WTC11 (cell line): Measurements from ENCODE around the gene SWI5. TPM values are rescaled to one million over a fixed set of nuclear protein-coding genes. Genes with fewer than 3 reads are reported as not detected.

Source experiments
- ATAC-seq: fragments of 200-7000 bp; cut with Tn5 transposase; 2 replicates; pipeline ENCODE4 v1.10.0; 2021; ENCODE audit warnings: mild to moderate bottlenecking, moderate library complexity
- CTCF ChIA-PET: fragments of 300-600 bp; sonication (Branson Sonifier 250); formaldehyde crosslinking; loops from one replicate; lab custom pipeline; 2021; ENCODE audit warnings: antibody characterized with exemption; lab: Charles Lee
- POLR2A ChIA-PET: fragments of 350-600 bp; sonication (Branson Sonifier 250); formaldehyde crosslinking; loops from one replicate; lab custom pipeline; 2021; ENCODE audit warnings: antibody characterized with exemption; lab: Charles Lee
- DNase-seq: peaks from one replicate; pipeline ENCODE4 v3.0.0; 2021; ENCODE audit warnings: low spot score
- H3K27ac Mint-ChIP-seq: 2 replicates; pipeline ENCODE4 v1.8.0; 2021; ENCODE audit warnings: mixed read lengths
- H3K27me3 Mint-ChIP-seq: 2 replicates; pipeline ENCODE4 v1.8.0; 2021; ENCODE audit warnings: low read depth, mild to moderate bottlenecking, moderate library complexity, mixed read lengths
- H3K36me3 Mint-ChIP-seq: 2 replicates; pipeline ENCODE4 v1.8.0; 2021; ENCODE audit warnings: mixed read lengths
- H3K4me1 Mint-ChIP-seq: 2 replicates; pipeline ENCODE4 v1.8.0; 2022; ENCODE audit warnings: mixed read lengths
- H3K4me3 Mint-ChIP-seq: 2 replicates; pipeline ENCODE4 v1.8.0; 2021; ENCODE audit warnings: mild to moderate bottlenecking, moderate library complexity, mixed read lengths
- H3K9me3 Mint-ChIP-seq: 2 replicates; pipeline ENCODE4 v1.8.0; 2021; ENCODE audit warnings: mixed read lengths
- ATF1 ChIP-seq: sonication (generic); formaldehyde crosslinking; IDR thresholded peaks from 2 replicates; pipeline ENCODE4 v1.8.1; 2023; ENCODE audit warnings: mild to moderate bottlenecking, moderate library complexity, missing genetic modification reagents
- CBFB ChIP-seq: sonication (generic); formaldehyde crosslinking; IDR thresholded peaks from 2 replicates; pipeline ENCODE4 v1.8.1; 2022; ENCODE audit warnings: mild to moderate bottlenecking, low read depth, missing genetic modification reagents
- EMX1 ChIP-seq: fragments of 250-450 bp; sonication (Bioruptor Pico); IDR thresholded peaks from 2 replicates; pipeline ENCODE4 v1.8.0; 2021; ENCODE audit warnings: mild to moderate bottlenecking
- FOXK1 ChIP-seq: sonication (generic); formaldehyde crosslinking; IDR thresholded peaks from 2 replicates; pipeline ENCODE4 v1.8.0; 2022; ENCODE audit warnings: mild to moderate bottlenecking, moderate library complexity, missing genetic modification reagents
- GRHL2 ChIP-seq: fragments of 250-450 bp; sonication (Bioruptor Pico); IDR thresholded peaks from 2 replicates; pipeline ENCODE4 v1.8.0; 2022; ENCODE audit warnings: mild to moderate bottlenecking, moderate library complexity; ENCODE audit not compliant: insufficient replicate concordance, severe bottlenecking
- JUN ChIP-seq: sonication (generic); formaldehyde crosslinking; IDR thresholded peaks from 2 replicates; pipeline ENCODE4 v1.8.0; 2023; ENCODE audit warnings: mild to moderate bottlenecking, missing genetic modification reagents
- OVOL2 ChIP-seq: fragments of 250-450 bp; sonication (Bioruptor Pico); IDR thresholded peaks from 2 replicates; pipeline ENCODE4 v1.9.0; 2021; ENCODE audit warnings: mild to moderate bottlenecking, borderline replicate concordance
- RORB ChIP-seq: fragments of 250-450 bp; sonication (Bioruptor Pico); IDR thresholded peaks from 2 replicates; pipeline ENCODE4 v1.9.0; 2021; ENCODE audit warnings: mild to moderate bottlenecking
- SP1 ChIP-seq: sonication (generic); formaldehyde crosslinking; conservative IDR thresholded peaks from 2 replicates; pipeline ENCODE4 v1.8.1; 2022; ENCODE audit warnings: missing genetic modification reagents
- TEAD4 ChIP-seq: sonication (generic); formaldehyde crosslinking; IDR thresholded peaks from 2 replicates; pipeline ENCODE4 v1.8.0; 2022; ENCODE audit warnings: mild to moderate bottlenecking, missing genetic modification reagents
- ZNF317 ChIP-seq: sonication (generic); formaldehyde crosslinking; IDR thresholded peaks from 2 replicates; pipeline ENCODE4 v1.8.1; 2023; ENCODE audit warnings: low read depth, mild to moderate bottlenecking, moderate library complexity, missing genetic modification reagents, borderline replicate concordance
- ZNF416 ChIP-seq: fragments of 250-450 bp; sonication (Bioruptor Pico); IDR thresholded peaks from 2 replicates; pipeline ENCODE4 v1.9.0; 2021; ENCODE audit warnings: mild to moderate bottlenecking, inconsistent platforms
- ZNF423 ChIP-seq: fragments of 250-450 bp; sonication (Bioruptor Pico); IDR thresholded peaks from 2 replicates; pipeline ENCODE4 v2.1.2; 2022; ENCODE audit warnings: mild to moderate bottlenecking, moderate library complexity
- ZNF671 ChIP-seq: fragments of 250-450 bp; sonication (Bioruptor Pico); IDR thresholded peaks from 2 replicates; pipeline ENCODE4 v1.8.0; 2021; ENCODE audit warnings: mild to moderate bottlenecking
- total RNA-seq: library from RNA; stranded (reverse); gene quantifications from 3 replicates; pipeline ENCODE4 v1.2.3, GENCODE V29; 2021
- TF ChIP-seq, protein P1 (sequence below): fragments of 200-600 bp; IDR thresholded peaks from 2 replicates; pipeline ENCODE4 v1.8.0; 2022; ENCODE audit warnings: antibody characterized with exemption
- TF ChIP-seq, protein P2 (sequence below): sonication (generic); formaldehyde crosslinking; IDR thresholded peaks from 2 replicates; pipeline ENCODE4 v1.8.0; 2023; ENCODE audit warnings: missing genetic modification reagents, mild to moderate bottlenecking, borderline replicate concordance
- TF ChIP-seq, protein P3 (sequence below): sonication (generic); formaldehyde crosslinking; IDR thresholded peaks from 2 replicates; pipeline ENCODE4 v1.8.0; 2022; ENCODE audit warnings: mild to moderate bottlenecking, missing genetic modification reagents
- TF ChIP-seq, protein P4 (sequence below): sonication (generic); formaldehyde crosslinking; IDR thresholded peaks from 2 replicates; pipeline ENCODE4 v1.8.0; 2022; ENCODE audit warnings: mild to moderate bottlenecking, missing genetic modification reagents
- TF ChIP-seq, protein P5 (sequence below): sonication (generic); formaldehyde crosslinking; IDR thresholded peaks from 2 replicates; pipeline ENCODE4 v1.8.1; 2023; ENCODE audit warnings: mild to moderate bottlenecking, missing genetic modification reagents

Gene SWI5
- total RNA-seq, 1 experiment from 2014 or later = 26.2 TPM

DNA sequence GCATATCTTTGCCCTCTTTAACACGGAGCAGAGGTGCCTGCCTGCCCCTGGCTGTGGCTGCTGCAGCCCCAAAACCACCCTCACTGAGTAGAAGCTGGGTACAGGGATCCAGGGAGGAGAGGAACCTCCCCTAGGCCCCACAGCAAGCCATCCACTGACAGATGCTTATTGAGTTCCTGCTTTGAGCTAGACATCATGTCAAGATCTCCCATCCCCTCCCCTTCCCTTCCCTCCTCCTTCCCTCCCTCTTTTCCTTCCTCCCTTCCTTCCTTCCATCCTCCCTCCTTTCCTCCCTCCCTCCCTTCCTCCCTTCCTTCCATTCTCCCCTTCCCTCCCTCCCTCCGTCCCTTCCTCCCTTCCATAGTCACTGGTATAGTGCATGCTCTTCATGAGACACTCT is 29.6 kb upstream of the SWI5 start:
- peaks cover 9% of the 10 kb centered on the region for H3K27me3 Mint-ChIP-seq
- CTCF ChIA-PET = interaction anchor here (2.3 kb wide), 1 partner anchor 9 kb away, joined by 17 read pairs; no protein-coding TSS in a partner anchor
- no peaks in the 10 kb centered on the region for H3K9me3 Mint-ChIP-seq
- H3K4me3 Mint-ChIP-seq = no peak overlapping the region
- peaks cover 4% of the 10 kb centered on the region for H3K36me3 Mint-ChIP-seq
- peaks cover 25% of the 10 kb centered on the region for H3K4me1 Mint-ChIP-seq
- no peak for DNase-seq
- TF ChIP-seq GRHL2 (no peak), ZNF671 (CRISPR knock-in tag) (no peak), CBFB (CRISPR knock-in tag) (no peak), RORB (no peak), ZNF423 (CRISPR knock-in tag) (no peak), FOXK1 (no peak), ATF1 (no peak), ZNF416 (CRISPR knock-in tag) (no peak), SP1 (CRISPR knock-in tag) (no peak), TEAD4 (CRISPR knock-in tag) (no peak)
- TF ChIP-seq, protein P1, sequence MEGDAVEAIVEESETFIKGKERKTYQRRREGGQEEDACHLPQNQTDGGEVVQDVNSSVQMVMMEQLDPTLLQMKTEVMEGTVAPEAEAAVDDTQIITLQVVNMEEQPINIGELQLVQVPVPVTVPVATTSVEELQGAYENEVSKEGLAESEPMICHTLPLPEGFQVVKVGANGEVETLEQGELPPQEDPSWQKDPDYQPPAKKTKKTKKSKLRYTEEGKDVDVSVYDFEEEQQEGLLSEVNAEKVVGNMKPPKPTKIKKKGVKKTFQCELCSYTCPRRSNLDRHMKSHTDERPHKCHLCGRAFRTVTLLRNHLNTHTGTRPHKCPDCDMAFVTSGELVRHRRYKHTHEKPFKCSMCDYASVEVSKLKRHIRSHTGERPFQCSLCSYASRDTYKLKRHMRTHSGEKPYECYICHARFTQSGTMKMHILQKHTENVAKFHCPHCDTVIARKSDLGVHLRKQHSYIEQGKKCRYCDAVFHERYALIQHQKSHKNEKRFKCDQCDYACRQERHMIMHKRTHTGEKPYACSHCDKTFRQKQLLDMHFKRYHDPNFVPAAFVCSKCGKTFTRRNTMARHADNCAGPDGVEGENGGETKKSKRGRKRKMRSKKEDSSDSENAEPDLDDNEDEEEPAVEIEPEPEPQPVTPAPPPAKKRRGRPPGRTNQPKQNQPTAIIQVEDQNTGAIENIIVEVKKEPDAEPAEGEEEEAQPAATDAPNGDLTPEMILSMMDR = no peak
- TF ChIP-seq, protein P2, sequence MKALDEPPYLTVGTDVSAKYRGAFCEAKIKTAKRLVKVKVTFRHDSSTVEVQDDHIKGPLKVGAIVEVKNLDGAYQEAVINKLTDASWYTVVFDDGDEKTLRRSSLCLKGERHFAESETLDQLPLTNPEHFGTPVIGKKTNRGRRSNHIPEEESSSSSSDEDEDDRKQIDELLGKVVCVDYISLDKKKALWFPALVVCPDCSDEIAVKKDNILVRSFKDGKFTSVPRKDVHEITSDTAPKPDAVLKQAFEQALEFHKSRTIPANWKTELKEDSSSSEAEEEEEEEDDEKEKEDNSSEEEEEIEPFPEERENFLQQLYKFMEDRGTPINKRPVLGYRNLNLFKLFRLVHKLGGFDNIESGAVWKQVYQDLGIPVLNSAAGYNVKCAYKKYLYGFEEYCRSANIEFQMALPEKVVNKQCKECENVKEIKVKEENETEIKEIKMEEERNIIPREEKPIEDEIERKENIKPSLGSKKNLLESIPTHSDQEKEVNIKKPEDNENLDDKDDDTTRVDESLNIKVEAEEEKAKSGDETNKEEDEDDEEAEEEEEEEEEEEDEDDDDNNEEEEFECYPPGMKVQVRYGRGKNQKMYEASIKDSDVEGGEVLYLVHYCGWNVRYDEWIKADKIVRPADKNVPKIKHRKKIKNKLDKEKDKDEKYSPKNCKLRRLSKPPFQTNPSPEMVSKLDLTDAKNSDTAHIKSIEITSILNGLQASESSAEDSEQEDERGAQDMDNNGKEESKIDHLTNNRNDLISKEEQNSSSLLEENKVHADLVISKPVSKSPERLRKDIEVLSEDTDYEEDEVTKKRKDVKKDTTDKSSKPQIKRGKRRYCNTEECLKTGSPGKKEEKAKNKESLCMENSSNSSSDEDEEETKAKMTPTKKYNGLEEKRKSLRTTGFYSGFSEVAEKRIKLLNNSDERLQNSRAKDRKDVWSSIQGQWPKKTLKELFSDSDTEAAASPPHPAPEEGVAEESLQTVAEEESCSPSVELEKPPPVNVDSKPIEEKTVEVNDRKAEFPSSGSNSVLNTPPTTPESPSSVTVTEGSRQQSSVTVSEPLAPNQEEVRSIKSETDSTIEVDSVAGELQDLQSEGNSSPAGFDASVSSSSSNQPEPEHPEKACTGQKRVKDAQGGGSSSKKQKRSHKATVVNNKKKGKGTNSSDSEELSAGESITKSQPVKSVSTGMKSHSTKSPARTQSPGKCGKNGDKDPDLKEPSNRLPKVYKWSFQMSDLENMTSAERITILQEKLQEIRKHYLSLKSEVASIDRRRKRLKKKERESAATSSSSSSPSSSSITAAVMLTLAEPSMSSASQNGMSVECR (CRISPR knock-in tag) = no peak
- TF ChIP-seq, protein P3, sequence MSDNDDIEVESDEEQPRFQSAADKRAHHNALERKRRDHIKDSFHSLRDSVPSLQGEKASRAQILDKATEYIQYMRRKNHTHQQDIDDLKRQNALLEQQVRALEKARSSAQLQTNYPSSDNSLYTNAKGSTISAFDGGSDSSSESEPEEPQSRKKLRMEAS (CRISPR knock-in tag) = no peak
- TF ChIP-seq, protein P4, sequence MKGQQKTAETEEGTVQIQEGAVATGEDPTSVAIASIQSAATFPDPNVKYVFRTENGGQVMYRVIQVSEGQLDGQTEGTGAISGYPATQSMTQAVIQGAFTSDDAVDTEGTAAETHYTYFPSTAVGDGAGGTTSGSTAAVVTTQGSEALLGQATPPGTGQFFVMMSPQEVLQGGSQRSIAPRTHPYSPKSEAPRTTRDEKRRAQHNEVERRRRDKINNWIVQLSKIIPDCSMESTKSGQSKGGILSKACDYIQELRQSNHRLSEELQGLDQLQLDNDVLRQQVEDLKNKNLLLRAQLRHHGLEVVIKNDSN (CRISPR knock-in tag) = no peak
- POLR2A ChIA-PET = no interaction called here
- ATAC-seq = no peak
- no peak overlapping the region for H3K27ac Mint-ChIP-seq

DNA sequence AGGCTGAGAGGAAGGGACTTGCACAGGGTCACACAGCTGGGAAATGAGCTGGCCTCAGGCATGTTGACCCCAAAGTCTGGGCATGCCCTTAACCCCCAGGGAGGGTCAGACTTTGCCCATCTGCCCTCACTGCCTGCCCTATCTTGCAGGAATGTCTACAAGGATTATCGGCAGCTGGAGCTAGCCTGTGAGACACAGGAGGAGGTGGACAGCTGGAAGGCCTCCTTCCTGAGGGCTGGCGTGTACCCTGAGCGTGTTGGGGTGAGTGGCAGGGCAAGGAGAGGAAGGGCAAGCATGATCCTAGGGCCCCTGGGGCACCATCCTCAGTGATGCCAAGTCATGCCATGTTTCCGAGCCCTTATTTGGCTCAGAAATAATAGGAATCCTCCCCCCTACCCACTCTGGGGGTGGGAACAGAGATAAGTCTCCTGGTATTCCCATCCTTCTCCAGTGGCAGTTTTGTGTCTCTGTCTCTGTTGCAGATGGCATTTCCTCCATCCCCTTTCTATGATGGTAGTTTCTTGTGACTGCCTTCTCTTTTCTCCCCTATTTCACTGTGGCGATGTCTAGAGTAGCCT is 28.8 kb upstream of the SWI5 start:
- Mint-ChIP-seq H3K27ac (peak overlapping the region; percentile 68; the same call in 1 of the 2 replicates), H3K4me1 (peaks cover 33% of the 10 kb centered on the region), H3K27me3 (peaks cover 9% of the 10 kb centered on the region), H3K36me3 (peaks cover 4% of the 10 kb centered on the region), H3K4me3 (no peak overlapping the region), H3K9me3 (no peaks in the 10 kb centered on the region)
- ChIA-PET POLR2A (no interaction called here), CTCF (no interaction called here)
- TF ChIP-seq ZNF317 (CRISPR knock-in tag) (no peak), EMX1 (CRISPR knock-in tag) (no peak), JUN (no peak), OVOL2 (CRISPR knock-in tag) (no peak)
- TF ChIP-seq, protein P5, sequence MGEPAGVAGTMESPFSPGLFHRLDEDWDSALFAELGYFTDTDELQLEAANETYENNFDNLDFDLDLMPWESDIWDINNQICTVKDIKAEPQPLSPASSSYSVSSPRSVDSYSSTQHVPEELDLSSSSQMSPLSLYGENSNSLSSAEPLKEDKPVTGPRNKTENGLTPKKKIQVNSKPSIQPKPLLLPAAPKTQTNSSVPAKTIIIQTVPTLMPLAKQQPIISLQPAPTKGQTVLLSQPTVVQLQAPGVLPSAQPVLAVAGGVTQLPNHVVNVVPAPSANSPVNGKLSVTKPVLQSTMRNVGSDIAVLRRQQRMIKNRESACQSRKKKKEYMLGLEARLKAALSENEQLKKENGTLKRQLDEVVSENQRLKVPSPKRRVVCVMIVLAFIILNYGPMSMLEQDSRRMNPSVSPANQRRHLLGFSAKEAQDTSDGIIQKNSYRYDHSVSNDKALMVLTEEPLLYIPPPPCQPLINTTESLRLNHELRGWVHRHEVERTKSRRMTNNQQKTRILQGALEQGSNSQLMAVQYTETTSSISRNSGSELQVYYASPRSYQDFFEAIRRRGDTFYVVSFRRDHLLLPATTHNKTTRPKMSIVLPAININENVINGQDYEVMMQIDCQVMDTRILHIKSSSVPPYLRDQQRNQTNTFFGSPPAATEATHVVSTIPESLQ (CRISPR knock-in tag) = no peak
- ATAC-seq = no peak
- no peak for DNase-seq
